ENCODE measurements around the gene COL20A1. TPM values are rescaled to one million over a fixed set of nuclear protein-coding genes. Genes with fewer than 3 reads are reported as not detected.
A peak's percentile ranks its signal among the peaks of the same experiment; 100 is the strongest.

The COL20A1 gene
- total and polyA plus RNA-seq, 2 of the 13 experiments (the other 11 are each of a cell fraction or from before 2014, with no cell fraction given), result not detected

DNA sequence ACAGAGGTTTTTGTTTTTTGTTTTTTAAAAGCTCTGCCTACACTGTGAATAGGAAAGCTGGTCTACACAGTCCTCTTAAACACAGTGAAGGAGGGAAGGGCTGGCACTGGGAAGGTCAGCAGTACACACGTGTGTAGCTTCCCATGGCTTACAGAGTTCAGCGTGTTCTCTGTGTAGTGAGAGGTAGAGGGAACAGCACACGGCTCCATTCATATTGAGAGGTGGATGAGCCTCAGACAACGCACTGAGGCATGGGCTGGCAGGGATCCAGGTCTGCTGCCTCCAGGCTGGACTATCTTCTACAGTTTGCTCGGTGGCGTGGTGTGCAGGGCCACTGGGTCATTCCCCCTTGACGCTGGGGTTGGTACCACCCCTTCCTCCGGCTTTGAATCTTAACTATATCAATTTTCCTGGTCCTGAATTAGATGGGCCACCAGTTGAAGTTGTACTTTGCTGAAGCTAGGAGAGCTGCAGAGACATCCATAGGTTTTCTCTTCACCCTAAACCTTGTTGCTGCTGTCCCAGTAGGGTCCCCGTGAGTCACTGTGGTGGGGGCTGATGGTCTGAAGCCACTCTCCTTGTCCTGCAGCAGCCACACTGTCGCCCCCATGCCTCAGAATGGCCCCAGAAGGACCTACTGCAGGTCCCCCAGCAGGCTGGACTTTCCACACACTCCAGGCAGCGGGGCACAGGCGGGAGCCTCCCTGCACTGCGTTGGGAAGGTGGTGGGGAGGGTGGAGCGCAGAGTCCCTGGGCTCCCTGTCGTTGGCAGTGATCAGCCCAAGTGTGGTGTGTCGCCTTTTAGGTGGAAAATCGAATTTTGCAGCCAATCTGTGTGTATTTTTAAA lies 18.4 kb upstream of the COL20A1 start (continued):
- TF ChIP-seq, protein P1, sequence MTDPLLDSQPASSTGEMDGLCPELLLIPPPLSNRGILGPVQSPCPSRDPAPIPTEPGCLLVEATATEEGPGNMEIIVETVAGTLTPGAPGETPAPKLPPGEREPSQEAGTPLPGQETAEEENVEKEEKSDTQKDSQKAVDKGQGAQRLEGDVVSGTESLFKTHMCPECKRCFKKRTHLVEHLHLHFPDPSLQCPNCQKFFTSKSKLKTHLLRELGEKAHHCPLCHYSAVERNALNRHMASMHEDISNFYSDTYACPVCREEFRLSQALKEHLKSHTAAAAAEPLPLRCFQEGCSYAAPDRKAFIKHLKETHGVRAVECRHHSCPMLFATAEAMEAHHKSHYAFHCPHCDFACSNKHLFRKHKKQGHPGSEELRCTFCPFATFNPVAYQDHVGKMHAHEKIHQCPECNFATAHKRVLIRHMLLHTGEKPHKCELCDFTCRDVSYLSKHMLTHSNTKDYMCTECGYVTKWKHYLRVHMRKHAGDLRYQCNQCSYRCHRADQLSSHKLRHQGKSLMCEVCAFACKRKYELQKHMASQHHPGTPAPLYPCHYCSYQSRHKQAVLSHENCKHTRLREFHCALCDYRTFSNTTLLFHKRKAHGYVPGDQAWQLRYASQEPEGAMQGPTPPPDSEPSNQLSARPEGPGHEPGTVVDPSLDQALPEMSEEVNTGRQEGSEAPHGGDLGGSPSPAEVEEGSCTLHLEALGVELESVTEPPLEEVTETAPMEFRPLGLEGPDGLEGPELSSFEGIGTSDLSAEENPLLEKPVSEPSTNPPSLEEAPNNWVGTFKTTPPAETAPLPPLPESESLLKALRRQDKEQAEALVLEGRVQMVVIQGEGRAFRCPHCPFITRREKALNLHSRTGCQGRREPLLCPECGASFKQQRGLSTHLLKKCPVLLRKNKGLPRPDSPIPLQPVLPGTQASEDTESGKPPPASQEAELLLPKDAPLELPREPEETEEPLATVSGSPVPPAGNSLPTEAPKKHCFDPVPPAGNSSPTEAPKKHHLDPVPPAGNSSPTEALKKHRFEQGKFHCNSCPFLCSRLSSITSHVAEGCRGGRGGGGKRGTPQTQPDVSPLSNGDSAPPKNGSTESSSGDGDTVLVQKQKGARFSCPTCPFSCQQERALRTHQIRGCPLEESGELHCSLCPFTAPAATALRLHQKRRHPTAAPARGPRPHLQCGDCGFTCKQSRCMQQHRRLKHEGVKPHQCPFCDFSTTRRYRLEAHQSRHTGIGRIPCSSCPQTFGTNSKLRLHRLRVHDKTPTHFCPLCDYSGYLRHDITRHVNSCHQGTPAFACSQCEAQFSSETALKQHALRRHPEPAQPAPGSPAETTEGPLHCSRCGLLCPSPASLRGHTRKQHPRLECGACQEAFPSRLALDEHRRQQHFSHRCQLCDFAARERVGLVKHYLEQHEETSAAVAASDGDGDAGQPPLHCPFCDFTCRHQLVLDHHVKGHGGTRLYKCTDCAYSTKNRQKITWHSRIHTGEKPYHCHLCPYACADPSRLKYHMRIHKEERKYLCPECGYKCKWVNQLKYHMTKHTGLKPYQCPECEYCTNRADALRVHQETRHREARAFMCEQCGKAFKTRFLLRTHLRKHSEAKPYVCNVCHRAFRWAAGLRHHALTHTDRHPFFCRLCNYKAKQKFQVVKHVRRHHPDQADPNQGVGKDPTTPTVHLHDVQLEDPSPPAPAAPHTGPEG (CRISPR knock-in tag; IDR thresholded peaks at IDR 0.05), result 0 out of 2 replicates have a peak, but pooled peaks have one; percentile 7
- TF ChIP-seq, protein P2, sequence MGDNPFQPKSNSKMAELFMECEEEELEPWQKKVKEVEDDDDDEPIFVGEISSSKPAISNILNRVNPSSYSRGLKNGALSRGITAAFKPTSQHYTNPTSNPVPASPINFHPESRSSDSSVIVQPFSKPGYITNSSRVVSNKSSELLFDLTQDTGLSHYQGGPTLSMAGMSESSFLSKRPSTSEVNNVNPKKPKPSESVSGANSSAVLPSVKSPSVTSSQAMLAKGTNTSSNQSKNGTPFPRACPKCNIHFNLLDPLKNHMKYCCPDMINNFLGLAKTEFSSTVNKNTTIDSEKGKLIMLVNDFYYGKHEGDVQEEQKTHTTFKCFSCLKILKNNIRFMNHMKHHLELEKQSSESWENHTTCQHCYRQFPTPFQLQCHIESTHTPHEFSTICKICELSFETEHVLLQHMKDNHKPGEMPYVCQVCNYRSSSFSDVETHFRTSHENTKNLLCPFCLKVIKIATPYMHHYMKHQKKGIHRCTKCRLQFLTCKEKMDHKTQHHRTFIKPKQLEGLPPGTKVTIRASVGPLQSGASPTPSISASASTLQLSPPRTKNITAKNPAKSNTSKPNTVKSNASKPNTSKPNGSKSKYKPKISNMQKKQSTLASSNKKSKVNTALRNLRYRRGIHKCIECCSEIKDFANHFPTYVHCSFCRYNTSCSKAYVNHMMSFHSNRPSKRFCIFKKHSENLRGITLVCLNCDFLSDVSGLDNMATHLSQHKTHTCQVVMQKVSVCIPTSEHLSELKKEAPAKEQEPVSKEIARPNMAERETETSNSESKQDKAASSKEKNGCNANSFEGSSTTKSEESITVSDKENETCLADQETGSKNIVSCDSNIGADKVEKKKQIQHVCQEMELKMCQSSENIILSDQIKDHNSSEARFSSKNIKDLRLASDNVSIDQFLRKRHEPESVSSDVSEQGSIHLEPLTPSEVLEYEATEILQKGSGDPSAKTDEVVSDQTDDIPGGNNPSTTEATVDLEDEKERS (CRISPR knock-in tag; IDR thresholded peaks at IDR 0.05), result 0 out of 2 replicates have a peak, but pooled peaks have one; percentile 54
- TF ChIP-seq MAFK (conservative IDR thresholded peaks at IDR 0.05 in 1 of 2, IDR thresholded peaks at IDR 0.05 in 1 of 2; ENCODE audit: low read length in 2 of 2), result no peak
- peak; percentile 79 for TF ChIP-seq ZBTB33 (CRISPR knock-in tag; IDR thresholded peaks at IDR 0.05)
- no peak for TF ChIP-seq ZFP41 (CRISPR knock-in tag; IDR thresholded peaks at IDR 0.05; ENCODE audit: borderline replicate concordance)
- peak; percentile 34; the same call in 1 of the 2 replicates for TF ChIP-seq MTA1 (CRISPR knock-in tag; IDR thresholded peaks at IDR 0.05; ENCODE audit: borderline replicate concordance)
- no peak for TF ChIP-seq FOSL2 (CRISPR knock-in tag; IDR thresholded peaks at IDR 0.05)
- 0 out of 2 replicates have a peak, but pooled peaks have one; percentile 2 for TF ChIP-seq ZNF777 (CRISPR knock-in tag; IDR thresholded peaks at IDR 0.05)
- no peak for TF ChIP-seq IKZF4 (CRISPR knock-in tag; IDR thresholded peaks at IDR 0.05; ENCODE audit: borderline replicate concordance, low read depth, not compliant biosample characterization)
- TF ChIP-seq ZNF501 (CRISPR knock-in tag; IDR thresholded peaks at IDR 0.05), result peak; percentile 57; the same call in 1 of the 2 replicates
- no peak for TF ChIP-seq ZNF766 (CRISPR knock-in tag; IDR thresholded peaks at IDR 0.05; ENCODE audit: borderline replicate concordance)
- TF ChIP-seq HES4 (CRISPR knock-in tag; IDR thresholded peaks at IDR 0.05; ENCODE audit: borderline replicate concordance), result peak; percentile 18; the same call in 1 of the 2 replicates
- TF ChIP-seq MYC (CRISPR knock-in tag; IDR thresholded peaks at IDR 0.05; ENCODE audit: borderline replicate concordance), result no peak
- TF ChIP-seq JUNB (CRISPR knock-in tag; IDR thresholded peaks at IDR 0.05; ENCODE audit: borderline replicate concordance), result no peak
